NCI-H460 (cell line): Measurements from ENCODE around the gene CUL3. TPM values are rescaled to one million over a fixed set of nuclear protein-coding genes. Genes with fewer than 3 reads are reported as not detected.

Experiments
- DNase-seq: peaks from one replicate; pipeline ENCODE4 v3.0.0-alpha.2; 2016; ENCODE audit warnings: low read depth; ENCODE audit errors: extremely low read depth
- total RNA-seq: library from RNA; depleted of rRNA; stranded (reverse); fragments of >200 nt; shearing (Covaris generic); gene quantifications from 2 replicates; pipeline ENCODE4 v1.2.3, GENCODE V29; 2014; rRNA removed

The CUL3 gene
- total RNA-seq, 1 experiment from 2014 or later, result 81.3 TPM

- no peak for DNase-seq
Observed at GRCh38 chr2:224432003-224432579, 153.1 kb downstream of the CUL3 start.

- no peak for DNase-seq
Observed at GRCh38 chr2:224429441-224429810, 155.7 kb downstream of the CUL3 start.

DNA sequence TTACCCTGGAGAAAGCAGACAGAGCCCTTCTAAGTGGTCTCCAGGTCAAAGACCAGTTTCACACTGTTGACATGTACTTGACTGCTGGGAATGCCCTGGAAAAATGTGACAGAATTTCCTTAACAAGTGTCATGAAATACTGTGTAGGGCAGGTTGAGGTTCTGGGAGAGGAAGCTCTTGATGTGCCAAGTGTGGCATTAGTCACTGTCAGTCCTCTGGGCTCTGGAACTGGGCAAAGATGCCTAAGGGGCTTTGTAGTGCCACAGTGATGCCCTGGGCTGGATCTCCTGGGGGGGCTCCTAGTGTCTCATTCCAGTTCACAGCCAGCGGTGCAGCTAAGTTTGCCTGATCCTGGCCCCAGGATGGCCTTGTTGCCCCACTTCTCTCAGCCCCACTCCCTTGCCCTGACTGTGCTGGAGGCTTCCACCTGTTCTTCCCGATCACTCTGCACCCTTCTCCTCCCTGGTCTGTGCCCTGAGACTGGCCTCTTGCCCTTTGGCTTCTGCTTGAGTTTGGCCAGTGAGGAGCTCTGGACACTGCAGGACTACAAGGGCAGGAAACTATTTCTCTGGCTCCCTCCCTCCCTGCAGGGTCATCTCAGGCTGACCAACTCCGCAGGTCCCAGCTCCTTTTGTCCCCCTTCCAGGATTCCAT lies 156.2 kb downstream of the CUL3 start:
- DNase-seq, result no peak

DNA sequence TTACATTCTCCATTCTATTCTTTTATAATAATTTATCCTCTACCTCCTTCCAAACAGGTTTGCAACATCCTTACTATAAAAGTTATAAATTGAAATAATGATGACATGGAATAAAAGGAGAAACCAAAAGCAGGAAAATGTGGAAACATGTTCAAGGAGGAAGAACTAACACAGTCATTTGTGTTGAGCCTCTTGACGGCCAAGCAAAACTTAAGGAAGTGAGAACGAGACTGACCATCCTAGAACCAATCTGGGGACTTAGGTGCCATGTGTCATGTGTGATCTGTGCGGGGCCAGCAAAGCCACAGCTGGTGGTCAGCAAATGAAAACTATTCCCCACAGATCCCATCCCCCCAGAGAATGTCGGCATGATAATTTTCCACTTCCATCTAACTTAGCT lies 157.7 kb downstream of the CUL3 start:
- DNase-seq, result no peak

DNA sequence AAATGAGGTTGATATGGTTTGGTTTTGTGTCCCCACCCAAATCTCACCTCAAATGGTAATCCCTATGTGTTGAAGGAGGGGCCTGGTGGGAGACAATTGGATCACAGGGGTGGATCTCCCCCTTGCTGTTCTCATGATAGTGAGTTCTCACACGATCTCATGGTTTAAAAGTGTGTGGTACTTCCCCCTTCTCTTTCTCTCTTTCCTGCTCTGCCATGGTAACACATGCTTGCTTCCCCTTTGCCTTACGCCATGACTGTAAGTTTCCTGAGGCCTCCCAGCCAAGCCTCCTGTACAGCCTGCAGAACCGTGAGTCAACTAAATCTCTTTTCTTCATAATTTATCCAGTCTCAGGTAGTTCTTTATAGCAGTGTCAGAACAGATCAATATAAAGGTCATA lies 158.5 kb downstream of the CUL3 start:
- no peak for DNase-seq

DNA sequence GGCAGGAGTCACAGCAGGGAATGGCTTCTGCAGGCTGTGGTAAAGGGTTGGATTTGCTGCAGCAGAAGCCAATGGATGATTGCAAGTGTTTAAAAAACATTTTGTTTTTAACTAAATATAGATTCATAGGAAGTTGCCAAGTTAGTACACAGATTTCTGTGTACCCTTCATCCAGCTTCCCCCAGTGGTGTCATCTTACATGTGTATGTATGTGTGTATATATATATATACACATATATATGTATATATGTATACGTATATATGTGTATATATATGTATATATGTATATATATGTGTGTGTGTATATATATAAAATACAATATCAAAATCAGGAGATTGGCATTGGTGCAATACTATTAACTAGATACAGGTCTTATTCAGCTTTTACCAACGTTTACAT lies 164.1 kb downstream of the CUL3 start:
- no peak for DNase-seq

Other genes starting within 250 kb of the CUL3 start
- gene FAM124B, start 183.3 kb downstream of the CUL3 start, total RNA-seq, result not detected in 2 replicates
- gene CCDC195, start 131.0 kb upstream of the CUL3 start, total RNA-seq, result not detected in 2 replicates